GM18508 (cell line): ENCODE data around the gene PARD3B.

Experiments used
- ATAC-seq: cut with Tn5 transposase; IDR thresholded peaks from one replicate; pipeline ENCODE4 v1.9.1; 2021; ENCODE audit warnings: moderate number of reproducible peaks; ENCODE audit not compliant: insufficient read depth, unreplicated experiment

Gene PARD3B

DNA sequence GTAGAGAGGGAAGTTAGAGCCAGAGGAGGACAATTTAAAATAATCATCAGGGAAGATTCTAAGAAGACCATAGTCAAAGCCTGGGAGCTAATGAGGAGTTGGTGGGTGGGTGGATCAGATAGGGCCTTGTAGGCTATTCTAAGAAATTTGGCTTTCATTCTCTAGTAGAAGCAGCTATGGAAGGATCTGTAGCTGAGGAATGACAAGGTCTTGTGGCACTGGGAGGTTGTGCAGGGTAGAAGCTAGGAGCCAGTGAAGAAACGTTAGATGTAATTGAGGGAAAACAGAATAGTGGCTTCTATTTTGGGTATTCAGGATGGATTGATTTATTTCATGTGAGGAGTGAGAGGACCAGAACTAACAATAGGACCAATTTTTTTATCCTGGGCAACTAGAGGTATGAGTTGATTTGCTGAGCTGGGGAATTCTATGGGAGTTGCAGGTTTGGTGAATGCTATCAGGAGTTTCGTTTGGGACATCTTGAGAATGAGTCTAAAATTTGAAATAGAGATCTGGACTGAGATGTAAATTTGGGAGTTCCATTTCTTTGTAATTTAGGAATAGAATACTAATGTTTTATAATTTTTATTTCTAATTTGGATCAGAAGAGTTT is 371.9 kb downstream of the PARD3B start:
- ATAC-seq = no peak

- no peak for ATAC-seq
Measured at GRCh38 chr2:204920776-204921175, 375.5 kb downstream of the PARD3B start.

DNA sequence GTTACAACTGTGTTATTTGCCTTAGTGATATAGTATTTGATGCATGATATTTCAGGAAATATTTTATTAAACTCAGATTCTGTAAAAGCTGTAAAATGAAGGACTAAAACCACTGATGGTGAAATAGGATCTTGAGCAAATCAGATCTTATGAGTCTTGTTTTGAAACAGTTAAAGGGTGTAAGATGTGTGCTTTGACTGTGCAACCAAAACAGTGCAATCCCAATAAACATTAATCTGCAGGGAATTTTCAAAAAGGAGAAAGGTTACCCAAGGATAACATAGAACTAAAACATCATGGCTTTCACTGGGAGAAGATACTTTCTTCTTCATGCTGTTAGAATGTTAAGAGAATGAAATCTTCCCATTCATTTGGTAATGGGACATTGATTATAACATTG is 378.7 kb downstream of the PARD3B start:
- no peak for ATAC-seq

DNA sequence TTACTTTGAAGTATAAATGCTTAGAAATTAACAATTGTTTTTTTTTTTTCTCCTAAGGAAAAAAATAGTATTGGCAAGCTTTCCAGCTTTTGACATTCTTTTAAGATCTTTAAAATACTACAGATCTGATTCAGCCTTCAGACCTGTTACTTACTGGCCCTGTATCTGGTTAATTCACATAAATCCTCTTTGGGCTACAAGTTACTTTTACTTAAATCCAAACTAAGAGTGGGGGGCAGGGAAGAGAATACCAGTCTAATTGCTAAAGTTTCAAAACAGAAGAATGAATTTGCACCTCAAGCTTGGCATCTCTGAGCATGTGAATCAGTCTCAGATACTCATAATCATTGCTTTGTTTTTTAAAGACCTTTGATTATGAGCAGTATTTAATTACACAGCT is 386.3 kb downstream of the PARD3B start:
- no peak for ATAC-seq

- no peak for ATAC-seq
Measured at GRCh38 chr2:204933735-204934374, 388.6 kb downstream of the PARD3B start.

DNA sequence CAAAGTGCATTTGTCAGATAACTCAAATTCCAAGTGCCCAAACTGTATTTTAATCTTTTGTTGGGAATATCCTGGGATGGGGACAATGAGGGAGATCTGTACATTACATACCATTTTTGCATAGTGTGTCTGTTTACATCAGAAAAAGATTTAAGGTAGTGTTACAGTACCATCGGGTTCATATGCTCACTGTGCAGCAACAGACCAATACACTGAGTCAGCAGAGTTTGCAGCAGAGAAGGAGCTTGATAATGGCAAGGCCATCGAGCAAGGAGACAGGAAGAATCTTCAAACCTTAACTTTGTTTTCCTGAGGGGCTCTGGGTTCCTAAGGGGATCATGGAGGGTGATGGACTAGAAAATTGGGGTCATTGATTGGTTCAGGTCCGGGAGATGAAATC is 399.7 kb downstream of the PARD3B start:
- ATAC-seq = no peak

GRCh38 chr2:204945376-204945775 is 400.1 kb downstream of the PARD3B start:
- no peak for ATAC-seq

- ATAC-seq = no peak
Measured at GRCh38 chr2:204946892-204947291, 401.6 kb downstream of the PARD3B start.

- no peak for ATAC-seq
Measured at GRCh38 chr2:204947405-204947804, 402.1 kb downstream of the PARD3B start.

GRCh38 chr2:204948024-204948763 is 402.9 kb downstream of the PARD3B start:
- no peak for ATAC-seq

DNA sequence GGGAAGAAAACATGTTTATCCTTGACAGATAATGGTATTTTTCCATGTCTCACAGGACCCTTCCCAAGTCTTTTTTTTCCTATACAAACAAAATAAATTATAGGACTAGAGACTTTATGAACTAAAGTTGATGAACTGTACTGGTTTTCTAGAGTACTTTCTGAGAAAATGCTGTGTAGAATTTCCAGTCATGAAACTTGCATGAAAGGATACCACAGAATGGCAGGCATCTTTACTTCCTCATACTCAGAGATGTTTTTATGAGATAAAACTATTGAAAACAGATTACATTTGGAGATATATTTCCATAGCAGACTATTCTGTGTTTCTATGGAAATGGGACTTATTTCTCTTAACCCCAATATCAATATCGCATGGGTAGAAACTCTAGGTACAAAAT is 403.5 kb downstream of the PARD3B start:
- ATAC-seq = no peak

DNA sequence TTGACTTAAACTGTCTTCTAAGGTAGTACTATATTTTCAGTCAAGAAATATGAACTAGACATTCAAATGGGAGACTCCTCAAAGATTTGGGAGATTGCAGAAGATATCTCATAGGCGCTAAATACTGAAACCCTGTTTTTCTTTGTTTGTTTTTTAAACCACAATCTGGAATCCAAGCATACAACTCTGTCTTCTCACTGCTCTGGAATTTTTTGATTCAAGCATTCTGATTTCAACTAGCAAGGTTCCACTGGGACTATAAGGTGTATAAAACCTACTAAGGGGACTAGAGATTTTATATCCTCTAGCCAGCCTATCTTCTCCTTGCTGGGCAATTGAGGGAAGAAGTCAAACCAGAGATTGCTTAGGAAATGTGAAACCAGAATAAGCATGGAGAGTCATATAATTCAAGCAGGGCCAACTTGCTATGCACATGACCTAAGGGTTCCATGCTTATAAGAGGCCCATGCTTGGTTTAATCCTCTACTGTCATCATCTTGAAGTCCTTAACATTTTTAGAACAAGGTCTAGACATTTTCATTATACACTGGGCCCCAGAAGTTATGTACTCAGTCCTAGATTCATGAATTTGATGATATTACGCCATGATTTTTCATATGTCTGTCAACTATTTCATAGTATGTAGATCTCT is 405.5 kb downstream of the PARD3B start:
- ATAC-seq = no peak

- ATAC-seq = no peak
Measured at GRCh38 chr2:204958371-204958770, 413.1 kb downstream of the PARD3B start.

DNA sequence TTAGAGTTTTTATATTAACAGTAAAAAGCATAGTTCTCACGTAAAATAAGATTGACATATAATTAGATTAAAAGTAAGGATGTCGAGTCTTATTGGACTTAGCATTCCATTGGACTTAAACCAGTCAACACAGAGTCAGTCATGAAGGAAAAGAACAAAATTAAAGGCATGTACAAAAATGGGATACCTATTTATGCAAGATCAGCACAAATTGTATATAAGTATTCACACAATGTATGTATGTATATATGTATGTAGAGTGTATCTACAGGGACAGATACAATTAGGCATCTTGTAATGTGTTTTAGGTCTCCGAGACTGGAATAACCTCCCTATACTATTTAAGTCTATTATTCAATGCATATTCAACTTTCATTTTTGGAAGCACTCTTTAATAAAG is 419.1 kb downstream of the PARD3B start:
- ATAC-seq = no peak

GRCh38 chr2:204966245-204966644 is 421.0 kb downstream of the PARD3B start:
- ATAC-seq = no peak

DNA sequence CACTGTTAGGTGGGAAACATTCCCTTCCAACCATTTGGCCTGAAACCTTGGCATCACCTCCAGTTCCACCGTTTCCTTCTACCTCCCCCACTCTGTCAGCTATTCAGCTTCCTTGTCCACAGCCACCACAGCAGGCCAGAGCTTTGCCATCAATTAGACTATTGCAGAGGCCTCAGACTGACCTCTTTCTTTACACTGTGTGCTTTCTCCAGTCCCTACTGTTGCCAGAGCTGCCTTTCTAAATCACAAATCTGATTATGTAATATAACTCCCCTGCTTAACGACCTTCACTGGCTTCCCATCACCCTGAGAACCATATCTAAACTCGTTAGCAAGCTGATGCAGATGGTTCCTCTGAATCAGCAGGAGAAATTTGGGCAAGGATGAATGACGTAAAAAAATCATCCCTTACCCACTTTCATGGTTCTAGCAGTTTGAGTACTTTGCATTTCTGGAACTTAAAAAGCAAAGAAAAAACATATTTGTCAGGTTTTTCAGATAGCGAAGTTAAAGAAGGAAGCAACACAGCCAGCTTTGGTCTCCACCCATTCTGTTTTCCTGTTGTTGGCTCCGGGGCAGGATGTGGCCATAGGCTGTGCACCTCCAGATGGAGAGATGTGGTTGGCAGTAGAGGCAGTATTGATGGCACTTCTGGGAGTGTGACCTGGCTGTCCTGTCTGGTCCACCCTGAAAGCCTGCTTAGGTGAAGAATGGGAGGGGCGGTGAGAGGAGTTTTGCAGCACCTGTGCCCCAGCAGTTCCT is 422.1 kb downstream of the PARD3B start:
- no peak for ATAC-seq

DNA sequence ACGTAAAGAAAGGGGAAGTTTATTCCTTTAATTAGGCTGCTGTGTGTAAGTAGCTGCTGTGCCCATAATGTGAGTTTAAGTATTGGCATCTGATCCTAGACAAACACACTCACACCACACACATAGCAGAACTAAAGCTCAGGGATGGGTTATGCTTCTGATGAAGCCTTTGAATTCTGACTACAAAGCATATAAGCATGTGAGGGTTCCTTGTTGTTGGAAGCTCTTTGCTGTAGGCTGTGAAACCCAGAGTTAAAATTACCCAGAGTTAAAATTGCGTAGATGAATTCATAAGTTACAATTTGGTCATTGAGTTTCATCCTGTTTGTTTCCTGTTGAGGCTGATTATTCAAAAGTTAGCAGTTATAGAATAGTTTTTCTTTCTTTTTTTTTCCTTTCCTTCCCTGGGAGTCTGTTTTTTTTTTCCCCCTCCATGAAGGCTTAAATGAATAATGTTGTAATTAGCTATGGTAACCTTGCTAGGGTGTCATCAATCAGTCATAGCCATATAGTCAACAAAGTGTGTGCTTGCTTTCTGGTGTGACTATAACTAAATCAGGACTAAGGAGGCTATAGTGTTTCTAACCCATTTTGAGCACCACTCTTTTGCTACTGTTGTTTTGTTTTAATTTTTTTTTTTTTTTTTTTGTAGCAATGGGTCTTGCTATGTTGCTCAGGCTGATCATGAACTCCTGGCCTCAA is 426.1 kb downstream of the PARD3B start:
- no peak for ATAC-seq

- no peak for ATAC-seq
Measured at GRCh38 chr2:204972161-204972560, 426.9 kb downstream of the PARD3B start.

GRCh38 chr2:204972606-204973336 is 427.5 kb downstream of the PARD3B start:
- ATAC-seq = no peak
